Frontal cortex (tissue), 4 donors: ENCODE data around the gene ATP9A. TPM values are rescaled to one million over a fixed set of nuclear protein-coding genes. Genes with fewer than 3 reads are reported as not detected.
"Not testable (repeated sequence)": the region's sequence is repeated elsewhere in the genome, so short reads cannot be mapped to it uniquely, and the experiment has no call there.

Experiments
- DNase-seq, 2 donors: peaks; one replicate each; pipeline ENCODE4 v3.0.0; 2012; ENCODE audit warnings: low spot score in 2 of 2
- FAIRE-seq: peaks from 2 replicates; lab custom pipeline; 2012; peaks lifted over from hg19 to GRCh38; lab: Jason Lieb, UNC
- total RNA-seq: library from RNA; depleted of rRNA; stranded (reverse); fragments of >200 nt; gene quantifications from one replicate; pipeline ENCODE4 v1.2.3, GENCODE V29; 2014
- donor health status: control.
- donor health status: control.
- donor health status: control.

The ATP9A gene
- total RNA-seq, 1 donor from 2014 or later = 242 TPM

GRCh38 chr20:51700809-51701285 lies 67.3 kb downstream of the ATP9A start:
- FAIRE-seq (no peak), DNase-seq (peak; percentile 31 to 48)

- FAIRE-seq (no peak), DNase-seq (no peak)
Observed at GRCh38 chr20:51698252-51698651, 69.9 kb downstream of the ATP9A start.

- FAIRE-seq (no peak), DNase-seq (no peak)
Observed at GRCh38 chr20:51697096-51697826, 70.9 kb downstream of the ATP9A start.

GRCh38 chr20:51696304-51697071 lies 71.7 kb downstream of the ATP9A start:
- FAIRE-seq (no peak), DNase-seq (no peak)

GRCh38 chr20:51695574-51696303 lies 72.5 kb downstream of the ATP9A start:
- no peak for FAIRE-seq
- DNase-seq = no peak

- DNase-seq = no peak
- FAIRE-seq = no peak
Observed at GRCh38 chr20:51692806-51693400, 75.3 kb downstream of the ATP9A start.

GRCh38 chr20:51691703-51692102 lies 76.5 kb downstream of the ATP9A start:
- DNase-seq (no peak), FAIRE-seq (no peak)

GRCh38 chr20:51688600-51689244 lies 79.5 kb downstream of the ATP9A start:
- DNase-seq (no peak), FAIRE-seq (no peak)

- FAIRE-seq (no peak), DNase-seq (no peak)
Observed at GRCh38 chr20:51687630-51688029, 80.6 kb downstream of the ATP9A start.

- DNase-seq = no peak
- no peak for FAIRE-seq
Observed at GRCh38 chr20:51687108-51687507, 81.1 kb downstream of the ATP9A start.

- DNase-seq, FAIRE-seq: not testable (repeated sequence)
Observed at GRCh38 chr20:51685494-51685893, 82.7 kb downstream of the ATP9A start.

- FAIRE-seq (no peak), DNase-seq (no peak)
Observed at GRCh38 chr20:51680067-51680749, 88.0 kb downstream of the ATP9A start.

GRCh38 chr20:51679254-51679921 lies 88.8 kb downstream of the ATP9A start:
- DNase-seq (no peak), FAIRE-seq (no peak)

GRCh38 chr20:51678026-51678697 lies 90.0 kb downstream of the ATP9A start:
- no peak for FAIRE-seq
- DNase-seq = peak; percentile 46 to 62

- no peak for FAIRE-seq
- DNase-seq = no peak
Observed at GRCh38 chr20:51668947-51669346, 99.2 kb downstream of the ATP9A start.

- FAIRE-seq (no peak), DNase-seq (no peak)
Observed at GRCh38 chr20:51668515-51668914, 99.7 kb downstream of the ATP9A start.

- no peak for FAIRE-seq
- DNase-seq = no peak
Observed at GRCh38 chr20:51667491-51667890, 100.7 kb downstream of the ATP9A start.

- FAIRE-seq = no peak
- DNase-seq = no peak
Observed at GRCh38 chr20:51667002-51667408, 101.2 kb downstream of the ATP9A start.
